Astrocyte of the cerebellum (primary cell): Measurements from ENCODE around the gene ERAP2.

Source experiments
- DNase-seq: peaks from one replicate; pipeline ENCODE4 v3.0.0-alpha.2; 2011; ENCODE audit warnings: low read depth
- H3K4me3 ChIP-seq: 2 replicates; pipeline ENCODE4 v1.5.1; 2011; ENCODE audit warnings: mild to moderate bottlenecking, low read depth, low read length, moderate library complexity
- in situ Hi-C: cut with HindIII; loops from 2 replicates; pipeline ENCODE4 v1.10.0; 2017; ENCODE audit warnings: low sequenced_read_pairs
- TF ChIP-seq, protein P1 (sequence below): IDR thresholded peaks from 2 replicates; pipeline ENCODE4 v1.5.1; 2012; ENCODE audit warnings: low read length, low read depth, moderate library complexity, mild to moderate bottlenecking; ENCODE audit errors: missing control alignments

ERAP2 gene, protein sequence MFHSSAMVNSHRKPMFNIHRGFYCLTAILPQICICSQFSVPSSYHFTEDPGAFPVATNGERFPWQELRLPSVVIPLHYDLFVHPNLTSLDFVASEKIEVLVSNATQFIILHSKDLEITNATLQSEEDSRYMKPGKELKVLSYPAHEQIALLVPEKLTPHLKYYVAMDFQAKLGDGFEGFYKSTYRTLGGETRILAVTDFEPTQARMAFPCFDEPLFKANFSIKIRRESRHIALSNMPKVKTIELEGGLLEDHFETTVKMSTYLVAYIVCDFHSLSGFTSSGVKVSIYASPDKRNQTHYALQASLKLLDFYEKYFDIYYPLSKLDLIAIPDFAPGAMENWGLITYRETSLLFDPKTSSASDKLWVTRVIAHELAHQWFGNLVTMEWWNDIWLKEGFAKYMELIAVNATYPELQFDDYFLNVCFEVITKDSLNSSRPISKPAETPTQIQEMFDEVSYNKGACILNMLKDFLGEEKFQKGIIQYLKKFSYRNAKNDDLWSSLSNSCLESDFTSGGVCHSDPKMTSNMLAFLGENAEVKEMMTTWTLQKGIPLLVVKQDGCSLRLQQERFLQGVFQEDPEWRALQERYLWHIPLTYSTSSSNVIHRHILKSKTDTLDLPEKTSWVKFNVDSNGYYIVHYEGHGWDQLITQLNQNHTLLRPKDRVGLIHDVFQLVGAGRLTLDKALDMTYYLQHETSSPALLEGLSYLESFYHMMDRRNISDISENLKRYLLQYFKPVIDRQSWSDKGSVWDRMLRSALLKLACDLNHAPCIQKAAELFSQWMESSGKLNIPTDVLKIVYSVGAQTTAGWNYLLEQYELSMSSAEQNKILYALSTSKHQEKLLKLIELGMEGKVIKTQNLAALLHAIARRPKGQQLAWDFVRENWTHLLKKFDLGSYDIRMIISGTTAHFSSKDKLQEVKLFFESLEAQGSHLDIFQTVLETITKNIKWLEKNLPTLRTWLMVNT

DNA sequence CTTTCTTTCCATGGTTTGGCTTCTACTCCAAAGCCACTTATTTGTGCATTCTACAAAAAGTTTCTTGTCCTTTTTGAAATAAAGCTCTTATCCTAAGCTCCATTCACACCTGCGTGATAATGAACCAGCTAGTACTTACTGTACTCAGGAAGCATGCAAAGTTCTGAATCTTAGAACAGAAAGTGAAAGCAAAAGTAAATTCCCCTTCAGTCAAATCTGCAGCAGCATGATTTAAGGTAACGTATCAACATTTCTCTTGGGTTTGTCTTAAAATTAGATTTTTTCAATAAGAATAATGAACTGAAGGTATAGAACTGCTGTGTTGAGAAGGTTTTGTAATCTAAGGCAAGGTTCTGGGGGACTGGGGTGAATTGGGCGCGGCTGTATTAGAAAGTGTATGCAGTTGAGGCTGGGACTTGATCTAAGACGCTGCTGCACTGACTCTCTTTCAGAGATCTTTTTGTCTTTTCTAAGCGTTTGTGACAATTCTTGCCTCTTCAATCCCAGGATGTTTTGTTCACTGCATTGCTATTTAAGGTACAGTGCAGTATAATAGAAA, at the start of gene ERAP2:
Gene ERAP2, plus strand, starts transcription at position 209 of the 559 bp plus-strand sequence. CDS start 3,186 bp downstream, outside the sequence.
- peak; percentile 12 for DNase-seq
- TF ChIP-seq, protein P1, sequence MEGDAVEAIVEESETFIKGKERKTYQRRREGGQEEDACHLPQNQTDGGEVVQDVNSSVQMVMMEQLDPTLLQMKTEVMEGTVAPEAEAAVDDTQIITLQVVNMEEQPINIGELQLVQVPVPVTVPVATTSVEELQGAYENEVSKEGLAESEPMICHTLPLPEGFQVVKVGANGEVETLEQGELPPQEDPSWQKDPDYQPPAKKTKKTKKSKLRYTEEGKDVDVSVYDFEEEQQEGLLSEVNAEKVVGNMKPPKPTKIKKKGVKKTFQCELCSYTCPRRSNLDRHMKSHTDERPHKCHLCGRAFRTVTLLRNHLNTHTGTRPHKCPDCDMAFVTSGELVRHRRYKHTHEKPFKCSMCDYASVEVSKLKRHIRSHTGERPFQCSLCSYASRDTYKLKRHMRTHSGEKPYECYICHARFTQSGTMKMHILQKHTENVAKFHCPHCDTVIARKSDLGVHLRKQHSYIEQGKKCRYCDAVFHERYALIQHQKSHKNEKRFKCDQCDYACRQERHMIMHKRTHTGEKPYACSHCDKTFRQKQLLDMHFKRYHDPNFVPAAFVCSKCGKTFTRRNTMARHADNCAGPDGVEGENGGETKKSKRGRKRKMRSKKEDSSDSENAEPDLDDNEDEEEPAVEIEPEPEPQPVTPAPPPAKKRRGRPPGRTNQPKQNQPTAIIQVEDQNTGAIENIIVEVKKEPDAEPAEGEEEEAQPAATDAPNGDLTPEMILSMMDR = no peak
- H3K4me3 ChIP-seq = peak within 1 kb of the TSS; percentile 36
- in situ Hi-C loops = loop anchor here (5.0 to 25.0 kb wide), 2 partner anchors 46 to 286 kb away; no protein-coding TSS in a partner anchor

DNA sequence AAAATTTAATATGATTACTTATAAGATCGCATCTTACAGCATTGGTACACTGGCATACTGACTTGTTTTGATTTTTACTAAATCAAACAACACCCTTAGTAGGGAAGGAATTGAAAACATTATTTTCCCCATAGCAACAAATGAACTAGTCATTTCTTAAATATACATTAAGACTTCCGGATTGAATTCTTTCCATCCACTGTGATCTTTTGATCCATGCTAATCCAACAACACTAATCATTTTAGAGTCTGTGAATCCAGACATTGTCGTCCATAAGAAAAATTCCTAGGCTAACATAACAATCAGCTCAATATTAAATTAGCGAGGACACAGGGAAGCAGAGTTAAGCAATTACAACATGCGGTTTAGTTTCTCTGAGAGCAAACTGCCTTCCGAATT, 47.0 kb upstream of the ERAP2 start:
- DNase-seq = no peak
- no peak overlapping the region for H3K4me3 ChIP-seq
- in situ Hi-C loops = no loop called here
- TF ChIP-seq, protein P1 = no peak

- TF ChIP-seq, protein P1 = no peak
- no peak overlapping the region for H3K4me3 ChIP-seq
- in situ Hi-C loops = no loop called here
- DNase-seq = no peak
Measured at GRCh38 chr5:96834016-96834415, 42.3 kb upstream of the ERAP2 start.

DNA sequence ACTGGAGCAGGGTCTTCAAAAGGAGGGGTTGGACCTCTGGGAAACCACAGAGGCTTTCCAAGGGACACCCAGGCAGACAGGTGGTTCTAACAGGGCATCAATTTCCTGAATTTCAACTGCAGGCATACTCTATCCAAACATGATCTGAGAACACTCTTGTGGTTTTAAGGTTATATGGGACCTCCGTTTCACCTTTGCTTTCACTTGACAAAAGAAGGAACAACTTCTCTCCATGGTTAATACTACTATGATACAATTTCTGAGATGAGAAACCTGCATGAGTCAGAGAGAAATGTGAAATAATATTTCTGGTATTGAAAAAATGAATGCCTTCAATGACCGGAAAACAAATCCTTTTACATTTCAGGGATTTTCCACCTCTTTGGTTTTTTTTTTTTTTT, 40.5 kb upstream of the ERAP2 start:
- no peak for DNase-seq

GRCh38 chr5:96836817-96837216, 39.5 kb upstream of the ERAP2 start:
- in situ Hi-C loops = no loop called here
- no peak overlapping the region for H3K4me3 ChIP-seq
- TF ChIP-seq, protein P1 = no peak
- DNase-seq = no peak

More for the DNA sequence above, 40.5 kb upstream of the ERAP2 start:
- no peak overlapping the region for H3K4me3 ChIP-seq
- in situ Hi-C loops = no loop called here
- TF ChIP-seq, protein P1 = no peak

DNA sequence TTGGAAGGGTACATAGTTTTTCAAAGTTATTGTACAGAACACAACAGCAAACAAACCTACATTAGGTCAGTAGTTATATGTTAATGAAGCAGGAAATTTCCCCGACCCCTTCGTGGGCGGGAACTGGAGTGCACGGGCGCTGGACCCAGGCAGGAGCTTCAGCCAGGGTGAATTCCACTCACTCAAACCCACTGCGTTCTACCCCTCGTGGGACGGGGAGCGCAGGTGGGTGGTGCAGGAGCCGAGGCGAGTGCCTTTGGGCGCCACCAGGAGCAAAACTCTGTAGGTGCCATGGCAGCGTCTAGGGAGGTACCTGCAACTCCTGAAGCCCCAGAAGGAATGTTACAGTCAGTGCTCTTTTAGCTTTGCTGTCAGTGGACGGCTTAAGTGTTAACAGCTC, 39.0 kb upstream of the ERAP2 start:
- DNase-seq = no peak
- in situ Hi-C loops = no loop called here
- TF ChIP-seq, protein P1 = no peak
- no peak overlapping the region for H3K4me3 ChIP-seq
